Activated CD4-positive, alpha-beta T cell treated with anti-CD3 and anti-CD28 coated beads for 4 hours (primary cell): Measurements from ENCODE around the gene CIAO3.

Source experiments
- DNase-seq, 2 donors: peaks; one replicate each; pipeline ENCODE4 v3.0.0-alpha.2; 2020

The CIAO3 gene

DNA sequence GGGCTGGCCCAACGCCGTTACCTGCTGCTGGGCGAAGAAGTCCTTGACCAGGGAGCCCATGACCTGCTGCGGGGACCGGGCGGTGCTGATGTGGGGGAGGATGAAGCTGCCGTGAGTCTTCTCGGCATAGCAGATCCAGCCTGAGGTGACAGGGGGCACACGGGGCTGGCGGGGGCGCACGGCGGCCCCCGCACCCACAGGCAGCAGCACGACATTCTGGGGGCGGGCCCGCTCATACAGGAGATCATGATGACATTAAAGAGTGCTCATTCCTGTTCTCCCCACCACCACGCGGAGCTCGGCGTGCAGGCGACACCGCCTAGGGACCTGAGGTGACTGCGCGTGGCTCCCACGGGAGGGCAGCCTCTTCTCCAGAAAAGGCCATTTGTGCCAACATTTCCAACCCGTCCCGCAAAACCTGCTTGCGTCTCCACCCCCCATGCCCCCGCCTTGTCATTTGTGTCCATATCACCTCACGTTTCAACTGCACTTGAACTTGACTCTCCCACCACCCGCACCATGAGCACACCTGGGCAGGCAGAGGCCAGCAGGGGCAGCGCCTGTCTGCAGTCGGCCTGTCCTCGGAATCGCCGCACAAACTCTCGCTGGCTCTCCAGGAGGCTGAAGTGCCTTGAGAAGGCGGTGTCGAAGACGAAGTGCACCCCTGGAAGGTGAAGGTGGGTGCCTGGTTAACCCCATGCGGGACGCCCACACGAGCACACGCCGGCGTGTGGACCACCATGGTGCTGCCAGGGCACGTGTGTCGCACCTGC lies 6.4 kb downstream of the CIAO3 start:
- DNase-seq: no peak

DNA sequence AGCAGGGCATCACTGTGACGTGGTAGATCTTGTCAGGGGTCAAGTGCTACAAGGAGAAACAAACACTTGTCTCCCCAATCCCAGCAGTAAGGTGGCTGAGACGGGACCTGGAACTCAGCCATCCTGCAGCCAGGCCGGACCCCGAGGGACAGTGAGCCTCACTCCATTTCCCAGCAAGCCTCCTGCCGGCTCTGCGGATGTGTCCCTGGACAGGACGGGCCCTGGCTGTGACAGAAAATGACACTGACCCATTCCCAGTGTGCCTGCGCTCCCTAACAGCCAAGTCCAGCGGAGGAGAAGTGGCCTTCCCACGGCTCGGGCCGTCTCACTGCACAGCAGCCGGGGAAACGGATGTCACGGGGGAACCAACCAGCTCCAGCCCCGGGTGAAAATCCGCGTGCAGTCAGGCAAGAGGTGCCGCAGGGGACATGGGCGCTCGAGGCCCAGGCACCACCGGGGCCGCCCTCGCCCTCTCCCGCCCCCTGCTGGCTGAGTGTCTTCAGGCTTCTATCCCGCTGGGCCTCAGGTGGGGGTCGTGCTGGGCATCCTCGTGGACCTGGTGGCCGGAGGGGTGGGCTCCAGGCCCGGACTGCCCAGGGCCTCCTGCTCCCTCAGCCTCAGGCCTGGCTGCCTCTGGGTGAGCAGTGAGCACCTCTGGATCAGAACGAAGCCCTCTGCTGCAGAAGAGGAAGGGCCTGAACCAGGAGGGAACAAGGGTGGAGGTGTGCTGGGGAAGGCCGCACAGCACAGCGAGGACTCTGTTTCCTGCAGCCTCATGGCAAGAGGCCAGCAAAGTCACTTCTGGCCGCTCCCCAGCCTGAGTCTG lies 7.2 kb downstream of the CIAO3 start:
- peak; percentile 35 to 48 for DNase-seq

DNA sequence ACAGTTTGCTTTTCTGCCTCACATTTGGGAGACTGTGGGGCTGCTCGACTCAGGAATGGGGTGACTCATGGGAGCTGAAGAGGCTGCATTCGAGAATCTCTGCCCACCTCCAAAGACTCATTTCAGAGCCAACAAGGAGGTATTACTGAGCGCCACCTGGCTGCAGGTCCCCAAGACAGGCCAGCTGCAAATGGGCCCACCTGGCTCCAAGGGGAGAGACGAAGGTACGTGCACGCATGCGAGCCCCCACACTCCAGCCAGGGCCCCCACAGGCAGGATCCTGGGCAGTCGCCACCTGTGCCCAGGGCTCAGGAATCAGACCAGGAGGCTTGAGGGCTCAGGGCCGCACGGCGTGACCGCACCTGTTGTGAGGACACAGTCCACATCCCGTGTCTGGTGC lies 7.9 kb downstream of the CIAO3 start:
- no peak for DNase-seq

DNA sequence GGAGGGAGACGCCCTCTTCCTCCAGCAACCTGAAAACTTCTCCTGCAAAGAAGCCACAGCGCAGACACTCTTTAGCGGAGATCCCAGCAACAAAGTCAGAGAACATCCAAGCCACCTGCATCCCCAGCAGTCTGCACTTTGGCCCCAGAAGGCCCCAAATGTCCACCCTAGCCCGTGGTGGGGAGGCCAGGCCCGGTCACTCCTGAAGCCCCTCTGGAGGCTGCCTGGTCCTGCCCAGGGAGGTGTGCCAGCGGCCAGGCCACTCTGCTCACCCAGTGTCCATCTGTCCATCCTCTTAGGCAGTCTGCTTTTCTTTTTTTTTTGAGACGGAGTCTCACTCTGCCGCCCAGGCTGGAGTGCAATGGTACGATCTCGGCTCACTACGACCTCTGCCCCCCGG lies 8.5 kb downstream of the CIAO3 start:
- no peak for DNase-seq

DNA sequence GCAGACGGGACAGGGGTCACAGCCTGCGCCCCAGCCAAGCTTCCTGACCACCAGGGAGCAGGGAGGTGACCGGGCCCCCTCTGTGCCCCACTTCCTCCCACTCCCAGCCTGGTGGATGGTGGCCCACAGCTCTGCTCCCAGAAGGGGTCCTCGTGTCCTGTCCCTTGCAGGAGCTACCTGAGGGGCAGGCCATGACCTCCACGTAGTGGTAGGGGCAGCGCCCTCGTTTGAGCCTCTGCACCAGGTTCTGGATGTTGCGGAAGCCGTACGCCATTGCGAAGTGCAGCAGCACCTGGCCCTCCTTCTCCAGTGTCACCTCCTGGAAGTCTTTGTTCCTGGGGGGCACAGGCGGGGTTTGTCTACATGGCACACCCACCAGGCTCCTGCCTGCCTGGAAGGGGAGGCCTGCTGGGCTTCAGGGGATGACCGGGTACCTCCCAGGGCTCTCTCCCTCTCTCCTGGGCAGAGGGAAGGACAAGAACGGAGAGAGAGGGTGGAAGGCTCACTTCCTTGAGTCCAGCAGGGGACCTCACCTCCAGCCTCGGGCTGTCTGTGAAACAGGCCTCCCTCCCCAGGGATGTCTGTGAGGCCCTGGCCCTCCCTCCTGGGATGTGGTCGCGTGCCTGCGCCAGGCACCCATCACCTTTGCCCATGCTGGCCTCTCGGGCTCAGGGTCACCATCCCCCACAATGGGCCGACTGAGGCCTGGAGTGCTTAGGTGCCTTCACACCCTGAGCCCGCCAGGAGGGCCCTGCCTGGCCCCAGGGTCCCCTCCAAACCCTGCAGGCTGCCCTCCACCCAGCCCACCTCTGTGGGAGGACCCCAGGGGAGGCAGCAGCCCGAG lies 9.9 kb downstream of the CIAO3 start:
- DNase-seq: no peak

DNA sequence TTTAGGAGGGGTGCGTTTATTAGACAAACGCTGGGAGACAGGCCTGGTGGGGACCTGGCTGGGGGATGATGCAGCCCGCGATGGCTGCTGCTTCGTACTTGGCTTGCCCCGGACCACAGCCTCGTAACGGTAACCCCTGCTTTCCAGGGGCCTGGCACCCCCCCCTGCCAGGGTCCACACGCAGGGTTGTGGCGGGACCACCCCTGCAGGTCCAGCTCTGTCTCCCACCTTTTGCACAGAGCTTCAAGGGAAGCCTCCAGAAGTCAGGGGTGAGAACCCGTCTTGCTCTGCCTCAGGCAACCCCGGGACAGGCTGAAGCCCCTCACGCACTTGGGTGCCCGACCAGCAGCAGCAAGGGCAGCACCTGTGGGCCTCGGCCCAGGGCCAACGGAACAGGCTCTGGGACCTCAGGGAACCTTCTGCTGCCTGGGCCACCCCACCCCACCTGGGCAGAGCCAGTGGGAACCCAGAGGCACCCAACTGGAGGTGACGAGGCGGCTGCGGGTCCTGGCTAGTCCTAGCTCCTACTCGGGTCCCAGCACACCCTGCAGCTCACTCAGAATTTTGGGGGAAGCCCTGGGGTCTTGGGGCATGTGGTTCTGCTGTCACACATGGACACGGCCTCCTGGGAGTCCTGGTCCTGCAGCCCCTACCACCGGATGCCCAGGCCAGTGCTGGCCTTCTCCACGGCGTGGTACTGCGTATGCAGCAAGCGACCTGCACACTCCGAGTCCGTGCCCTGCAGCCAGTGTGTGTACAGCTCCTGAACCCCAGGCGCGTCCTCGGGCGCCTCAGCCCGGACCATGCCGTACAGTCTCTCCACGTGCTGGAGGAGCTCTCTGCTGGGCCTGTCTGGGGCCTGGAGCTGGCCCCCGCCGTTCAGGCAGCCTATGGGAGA lies 10.8 kb downstream of the CIAO3 start:
- no peak for DNase-seq

DNA sequence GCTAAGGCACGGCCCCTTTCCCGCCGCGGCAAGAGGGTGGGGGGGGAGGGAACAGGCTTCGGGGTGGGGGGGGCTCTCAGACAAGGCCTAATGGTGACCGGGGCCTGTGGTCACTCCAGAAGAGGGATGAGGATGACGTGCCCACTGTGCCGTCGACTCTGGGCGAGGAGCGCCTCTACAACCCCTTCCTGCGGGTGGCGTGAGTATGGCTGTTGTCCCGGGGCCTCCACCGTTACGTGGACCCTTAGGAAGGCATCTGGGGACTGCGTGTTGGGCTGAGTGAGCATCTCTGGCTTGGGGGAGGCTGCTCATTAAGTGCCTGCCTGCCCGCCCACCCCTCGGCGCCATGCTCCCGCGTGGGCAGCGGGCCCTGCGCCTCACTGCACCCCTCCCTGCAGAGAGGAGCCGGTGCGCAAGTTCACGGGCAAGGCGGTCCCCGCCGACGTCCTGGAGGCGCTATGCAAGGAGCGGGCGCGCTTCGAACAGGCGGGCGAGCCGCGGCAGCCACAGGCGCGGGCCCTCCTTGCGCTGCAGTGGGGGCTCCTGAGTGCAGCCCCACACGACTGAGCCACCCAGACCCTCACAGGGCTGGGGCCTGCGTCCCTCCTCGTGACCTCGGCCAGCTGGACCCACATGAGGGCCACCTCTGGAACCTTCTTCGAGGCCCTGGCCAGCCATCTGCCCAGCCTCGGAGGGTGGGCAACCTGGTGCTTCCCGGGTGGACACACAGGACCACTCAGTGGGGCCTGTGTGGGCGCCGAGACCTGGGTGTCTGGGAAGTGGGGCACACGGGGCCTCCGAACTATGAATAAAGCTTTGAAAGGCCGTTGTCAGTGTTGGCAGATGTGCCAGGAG lies 11.7 kb downstream of the CIAO3 start:
- no peak for DNase-seq

DNA sequence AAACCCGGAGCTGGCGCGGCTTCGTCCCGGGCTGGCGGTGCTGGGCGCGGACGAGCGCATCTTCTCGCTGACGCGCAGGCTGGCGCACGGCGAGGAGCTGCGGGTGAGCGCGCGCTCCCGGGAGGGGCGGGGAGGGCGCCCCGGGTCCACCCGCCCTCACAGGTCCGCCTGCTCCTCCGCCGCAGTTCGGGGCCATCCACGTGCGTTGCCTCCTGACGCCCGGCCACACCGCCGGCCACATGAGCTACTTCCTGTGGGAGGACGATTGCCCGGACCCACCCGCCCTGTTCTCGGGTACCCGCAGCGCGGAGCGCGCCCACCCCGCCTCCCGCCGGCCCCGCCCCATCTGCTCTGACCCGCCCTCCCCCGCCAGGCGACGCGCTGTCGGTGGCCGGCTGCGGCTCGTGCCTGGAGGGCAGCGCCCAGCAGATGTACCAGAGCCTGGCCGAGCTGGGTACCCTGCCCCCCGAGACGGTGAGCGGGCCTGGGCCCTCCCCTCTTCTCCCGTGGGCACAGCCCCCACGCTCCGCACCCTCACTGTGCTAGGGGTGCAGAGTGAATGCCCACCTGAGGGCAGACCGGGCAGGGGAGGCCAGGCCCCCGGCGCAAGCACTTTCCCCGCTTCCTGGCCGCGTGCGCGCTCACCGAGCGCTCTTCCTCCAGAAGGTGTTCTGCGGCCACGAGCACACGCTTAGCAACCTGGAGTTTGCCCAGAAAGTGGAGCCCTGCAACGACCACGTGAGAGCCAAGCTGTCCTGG lies 12.5 kb downstream of the CIAO3 start:
- peak; percentile 48 to 52 for DNase-seq

DNA sequence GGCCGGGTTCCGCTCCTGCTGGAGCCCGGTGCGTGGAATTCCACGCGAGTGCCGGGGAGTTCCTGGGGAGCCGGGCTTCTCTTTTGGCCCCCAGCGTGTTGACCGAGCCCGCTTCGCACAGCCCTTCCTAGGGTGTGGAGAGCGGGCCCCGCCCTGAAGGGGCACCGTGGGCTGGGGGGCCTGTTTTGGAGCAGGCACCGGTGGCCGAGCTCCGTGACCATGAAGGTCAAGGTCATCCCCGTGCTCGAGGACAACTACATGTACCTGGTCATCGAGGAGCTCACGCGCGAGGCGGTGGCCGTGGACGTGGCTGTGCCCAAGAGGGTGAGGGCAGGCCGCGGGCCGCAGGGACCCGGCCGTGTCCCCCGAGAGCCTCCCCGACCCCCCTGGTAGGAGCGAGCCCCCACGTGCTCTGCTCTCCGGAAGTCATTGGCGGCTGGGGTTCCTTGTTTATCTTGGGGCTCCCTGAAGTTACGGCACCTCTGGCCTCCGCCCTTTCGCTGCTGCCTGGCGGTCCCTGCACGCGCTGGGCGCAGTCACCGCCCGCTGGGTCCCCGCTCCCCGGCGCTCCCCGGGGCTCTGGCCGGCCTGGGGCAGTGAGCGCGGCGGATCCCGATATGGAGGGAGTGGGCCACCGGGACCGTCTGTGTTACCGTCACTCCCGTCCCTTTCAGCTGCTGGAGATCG lies 13.4 kb downstream of the CIAO3 start:
- DNase-seq: no peak

DNA sequence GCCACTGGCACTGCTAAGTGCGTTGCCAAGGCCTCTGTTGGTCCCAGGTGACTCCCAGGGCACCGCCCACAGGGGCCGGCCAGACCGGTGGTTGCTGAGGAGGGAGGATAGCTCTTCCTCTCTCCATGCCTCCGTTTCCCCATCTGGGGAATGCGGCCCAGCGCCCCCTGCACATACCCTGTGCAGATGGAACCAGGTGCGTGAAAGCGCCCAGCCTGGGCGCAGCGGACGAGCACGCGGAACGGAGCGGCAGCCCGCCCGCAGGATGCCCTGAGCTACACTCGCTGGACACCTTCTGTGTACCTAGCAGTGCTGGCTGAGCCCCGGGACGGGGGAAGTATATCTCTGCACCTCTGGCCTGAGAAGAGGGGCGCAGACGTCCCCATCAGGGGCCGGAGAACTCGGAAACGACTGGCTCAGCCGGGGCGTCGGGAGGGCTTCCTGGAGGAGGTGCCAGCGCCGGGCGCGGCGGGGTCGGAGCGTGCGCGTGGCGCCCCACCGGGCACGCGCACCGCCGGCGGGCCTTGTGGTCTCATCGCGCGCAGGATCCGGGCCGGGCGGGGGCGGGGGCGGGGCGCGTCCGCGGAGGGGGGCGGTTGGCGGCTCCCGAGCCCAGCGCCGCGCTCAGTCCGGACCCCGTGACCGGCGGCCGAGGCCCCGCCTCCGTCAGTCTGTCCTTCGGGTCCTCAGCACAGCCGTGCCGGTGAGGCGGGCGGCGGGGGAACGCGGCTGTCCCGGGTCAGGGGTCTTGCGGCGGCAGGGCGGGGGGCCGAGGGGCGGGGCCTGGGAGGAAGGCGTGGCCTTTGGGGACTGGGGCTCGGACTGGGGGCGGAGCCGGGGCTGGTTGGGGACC lies 14.1 kb downstream of the CIAO3 start, which contains the start of the genes CCDC78 and HAGHL:
CCDC78 (minus strand) TSS at position 6 of the 853 bp plus-strand sequence. CDS start 76 bp downstream, outside the sequence.
HAGHL (plus strand) TSS at position 669 of the 853 bp plus-strand sequence. CDS start 404 bp downstream, outside the sequence.
- DNase-seq: peak; percentile 49 to 54

DNA sequence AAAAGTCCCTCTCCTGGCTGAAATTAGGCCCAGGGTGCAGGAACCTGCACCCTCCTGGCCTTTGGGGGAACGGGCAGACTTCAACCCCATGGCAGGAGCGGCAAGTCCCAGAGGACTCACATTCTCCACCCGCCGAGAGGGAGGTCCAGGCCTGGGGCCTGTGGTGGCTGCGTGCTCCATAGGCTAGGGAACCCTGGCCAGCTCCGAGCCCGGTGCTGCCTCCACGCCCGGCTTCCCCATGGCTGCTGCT lies 14.7 kb downstream of the CIAO3 start:
- DNase-seq: no peak

DNA sequence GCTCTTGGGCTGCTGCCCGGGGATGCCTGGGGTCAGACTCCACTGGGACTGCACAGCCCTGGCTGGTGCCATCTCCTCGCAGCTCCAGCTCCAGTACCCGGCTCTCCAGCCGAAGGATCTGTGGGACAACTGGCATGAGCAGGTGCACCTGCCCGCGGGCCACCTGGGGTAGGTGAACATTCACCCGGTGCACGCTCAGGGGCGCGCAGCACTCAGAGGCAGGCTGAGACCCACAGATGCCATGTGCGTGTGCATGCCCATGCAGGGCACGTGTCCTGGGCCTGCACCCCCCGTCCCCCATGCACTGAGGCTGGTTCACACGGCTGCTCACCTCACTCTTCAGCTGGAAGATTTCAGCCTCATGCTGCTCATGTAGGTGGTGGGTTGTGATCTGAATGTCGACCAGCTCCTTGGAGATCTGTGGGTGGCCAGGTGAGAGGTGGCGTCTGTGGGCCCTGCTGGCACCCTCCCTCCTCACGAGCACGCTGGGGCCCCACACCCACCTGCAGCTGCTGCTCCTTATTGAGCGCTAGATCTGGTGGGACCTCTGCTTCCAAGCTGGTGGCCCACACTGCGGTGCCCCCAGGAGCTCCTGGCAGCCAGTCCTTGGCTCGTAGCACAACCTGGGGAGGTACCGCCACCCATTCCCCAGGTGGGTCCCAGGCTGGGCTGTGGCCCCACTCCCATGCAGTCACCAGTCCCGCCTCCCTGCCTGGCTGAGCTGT lies 15.2 kb downstream of the CIAO3 start:
- DNase-seq: no peak

DNA sequence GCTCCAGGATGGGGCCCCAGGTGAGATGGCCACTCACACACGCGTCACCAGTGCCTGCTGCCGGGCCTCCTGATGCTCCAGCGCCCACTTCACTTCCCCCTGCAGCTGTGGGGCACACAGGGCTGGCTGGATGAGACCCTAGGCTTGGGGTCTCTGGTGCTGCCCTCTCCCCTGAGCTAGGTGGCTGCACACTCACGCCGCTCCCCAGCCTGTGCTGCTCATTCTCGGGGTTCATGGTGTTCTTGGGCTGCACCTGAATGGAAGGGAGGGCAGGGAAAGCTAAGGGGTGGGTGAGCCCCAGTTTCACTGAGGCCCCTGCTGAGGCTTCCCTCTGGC lies 15.8 kb downstream of the CIAO3 start:
- DNase-seq: no peak

DNA sequence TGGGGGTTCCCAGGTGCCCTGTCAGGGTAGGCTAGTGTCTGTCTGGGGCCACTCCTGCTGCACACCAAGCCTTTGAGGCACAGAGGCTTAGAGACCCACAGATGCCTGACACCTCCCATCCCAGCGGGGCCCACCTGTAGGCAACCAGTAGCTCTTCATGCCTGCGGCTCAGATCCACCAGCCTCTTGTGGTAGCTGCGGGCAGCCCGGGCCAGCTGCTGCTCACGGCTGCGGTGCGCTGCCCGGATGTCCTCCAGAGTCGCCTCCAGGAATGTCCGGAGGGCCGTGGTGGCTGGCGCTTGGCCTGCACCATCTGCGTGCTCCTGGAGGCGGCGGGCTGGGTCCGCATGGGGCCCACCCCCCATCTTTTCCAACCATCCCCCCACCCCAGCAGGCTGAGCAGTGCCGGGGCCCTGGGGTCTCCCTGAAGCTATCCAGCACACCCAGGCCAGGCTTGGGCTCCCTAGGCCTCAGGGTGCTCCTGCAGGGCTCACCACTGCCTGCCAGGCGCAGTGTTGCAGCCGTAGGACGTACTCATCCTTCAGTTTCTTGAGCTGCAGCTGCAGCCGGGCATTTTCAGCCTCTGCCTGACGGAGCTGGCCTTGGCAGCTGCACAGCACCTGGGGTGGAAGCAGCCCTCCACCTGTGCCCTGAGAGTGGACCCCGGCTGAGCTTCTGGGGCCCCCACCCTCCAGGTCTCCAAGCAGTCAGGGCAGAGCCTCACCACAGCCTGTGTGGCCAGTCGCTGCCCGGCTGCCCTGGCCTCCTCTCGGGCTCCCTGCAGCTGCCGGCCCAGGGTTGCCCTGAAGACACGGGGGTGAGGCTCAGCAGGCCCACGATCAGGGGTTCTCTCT lies 16.4 kb downstream of the CIAO3 start:
- no peak for DNase-seq

DNA sequence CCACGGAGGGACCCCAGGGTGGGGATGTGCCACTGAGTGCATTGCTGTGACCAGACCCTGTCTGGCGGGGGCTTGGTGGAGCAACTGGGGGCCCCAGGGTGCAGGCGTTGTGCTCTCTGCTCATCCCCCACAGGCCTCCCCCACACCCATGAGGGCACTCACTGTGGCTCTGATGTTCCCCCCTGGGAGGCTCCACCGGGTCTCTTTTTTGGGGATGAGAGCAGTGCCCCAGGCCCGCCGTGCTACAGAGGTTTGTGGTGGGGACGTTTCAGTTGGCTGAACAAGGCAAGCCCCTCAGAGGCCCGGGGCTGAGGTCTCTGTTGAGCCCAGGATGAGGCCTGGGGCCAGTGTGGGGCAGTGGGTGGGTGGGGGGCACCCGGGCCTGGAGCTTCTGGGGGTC lies 17.1 kb downstream of the CIAO3 start:
- DNase-seq: no peak

DNA sequence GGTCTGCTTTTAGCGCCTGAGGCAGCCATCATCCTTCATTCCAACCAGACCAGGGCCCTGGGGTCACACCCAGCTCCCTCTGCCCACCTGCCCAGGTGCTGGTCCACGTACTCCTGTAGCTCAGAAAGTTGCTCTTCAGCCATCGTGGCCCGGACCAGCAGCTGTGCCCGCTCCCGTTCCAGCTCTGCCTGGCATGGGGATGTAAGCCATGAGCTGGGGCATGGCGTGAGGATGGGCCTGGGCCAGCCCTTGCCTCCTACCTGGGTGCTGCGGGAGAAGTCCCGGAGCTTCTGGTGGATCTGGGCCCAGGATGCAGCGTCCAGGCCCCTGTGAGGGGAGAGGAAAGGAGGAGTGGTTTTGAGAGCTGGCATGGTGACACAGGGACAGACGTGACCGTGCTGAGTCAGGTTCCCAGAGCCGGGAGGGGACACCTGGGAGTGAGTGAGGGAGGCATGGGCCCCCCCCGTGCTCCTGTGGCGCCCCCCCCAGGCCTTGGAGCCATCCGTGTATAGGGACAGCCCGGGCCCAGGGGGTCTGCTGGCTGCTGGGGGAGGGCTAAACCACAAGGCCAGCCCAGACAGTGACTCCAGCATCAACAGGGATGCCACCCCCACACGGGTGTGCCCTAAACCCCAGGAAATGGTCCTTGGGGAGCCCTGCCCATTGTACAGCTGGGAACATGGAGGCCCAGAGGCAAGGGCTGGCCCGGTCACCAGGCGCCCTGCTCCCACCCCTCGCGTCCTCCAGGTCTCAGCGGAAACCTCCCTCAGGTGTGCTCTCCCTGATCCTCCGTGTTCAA lies 17.8 kb downstream of the CIAO3 start:
- DNase-seq: no peak
